GM21526 (cell line): ENCODE results near the gene SLC2A2.
A peak's percentile ranks its signal among the peaks of the same experiment; 100 is the strongest.
"Not testable (repeated sequence)": the region's sequence is repeated elsewhere in the genome, so short reads cannot be mapped to it uniquely, and the experiment has no call there.

ENCODE experiments used
- ATAC-seq: cut with Tn5 transposase; IDR thresholded peaks from one replicate; pipeline ENCODE4 v1.9.1; 2021; ENCODE audit warnings: moderate library complexity; ENCODE audit not compliant: unreplicated experiment, low FRiP score

Gene SLC2A2

DNA sequence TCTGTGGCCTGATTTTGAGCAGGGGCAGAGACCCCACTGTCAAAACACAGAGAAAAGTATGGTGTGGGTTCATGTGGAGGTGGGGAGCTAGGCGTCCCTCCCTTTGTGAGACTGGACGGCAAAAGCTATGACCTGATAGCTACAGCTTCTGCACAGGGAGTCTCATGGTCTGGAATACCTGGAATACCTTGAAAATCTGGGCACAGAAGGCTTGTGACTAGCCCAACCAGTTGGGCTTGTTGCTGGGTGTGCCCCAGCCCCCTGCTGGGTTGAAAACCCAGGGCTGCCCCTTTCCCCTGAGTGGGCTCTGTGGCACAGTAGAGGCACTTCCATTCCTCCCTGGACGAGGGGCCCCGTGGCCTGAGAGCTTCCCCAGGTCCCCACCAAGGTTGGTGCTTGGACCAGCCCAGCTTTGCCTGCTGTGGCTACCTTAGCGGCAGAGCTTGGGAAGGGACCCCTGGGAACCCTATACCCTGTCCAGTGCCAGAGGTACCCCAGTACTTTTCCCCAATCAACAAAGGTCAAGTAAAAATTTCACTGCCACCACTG, 37.3 kb downstream of the SLC2A2 start:
- ATAC-seq, result no peak

GRCh38 chr3:170988378-170988777, 38.1 kb downstream of the SLC2A2 start:
- ATAC-seq, result no peak

- no peak for ATAC-seq
Observed at GRCh38 chr3:170985304-170985703, 41.2 kb downstream of the SLC2A2 start.

DNA sequence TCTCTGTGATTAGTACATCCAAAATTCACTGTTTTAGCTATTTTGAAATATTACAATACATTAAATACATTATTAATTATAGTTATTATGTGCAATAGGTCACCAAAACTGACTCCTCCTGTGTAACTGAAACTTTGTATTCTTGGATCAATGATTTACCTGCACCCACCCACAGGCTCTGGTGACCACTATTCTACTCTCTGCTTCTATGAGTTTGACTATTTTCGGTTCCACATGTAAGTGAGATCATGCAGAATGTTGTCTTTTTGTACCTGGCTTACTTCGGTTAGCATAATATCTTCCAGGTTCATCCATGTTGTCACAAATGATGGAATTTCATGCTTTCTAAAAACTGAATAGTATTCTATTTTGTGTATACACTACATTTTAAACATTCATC, 43.8 kb downstream of the SLC2A2 start:
- peak; percentile 90 for ATAC-seq

DNA sequence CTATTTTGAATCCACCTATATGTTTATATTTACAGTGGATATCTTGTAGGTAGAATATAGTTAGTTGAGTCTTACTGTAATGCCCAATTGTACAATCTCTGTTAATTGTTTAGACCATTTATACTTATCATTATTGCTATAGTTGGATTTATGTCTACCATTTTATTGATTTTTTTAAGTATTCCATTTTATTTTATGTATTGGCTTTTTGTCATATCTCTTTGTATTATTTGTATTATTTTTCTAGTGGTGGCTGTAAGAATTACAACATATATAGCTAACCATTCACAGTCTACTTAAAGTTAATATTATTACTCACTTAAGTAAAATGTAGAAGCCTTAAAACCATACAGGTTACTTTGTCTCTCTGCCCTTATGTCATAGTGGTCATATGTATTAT, 46.1 kb downstream of the SLC2A2 start:
- ATAC-seq, result no peak

GRCh38 chr3:170977949-170978745, 48.4 kb downstream of the SLC2A2 start:
- no peak for ATAC-seq

- ATAC-seq, result no peak
Observed at GRCh38 chr3:170976190-170976519, 50.4 kb downstream of the SLC2A2 start.

GRCh38 chr3:170975283-170976189, 51.0 kb downstream of the SLC2A2 start:
- no peak for ATAC-seq

GRCh38 chr3:170974872-170975271, 51.6 kb downstream of the SLC2A2 start:
- no peak for ATAC-seq

DNA sequence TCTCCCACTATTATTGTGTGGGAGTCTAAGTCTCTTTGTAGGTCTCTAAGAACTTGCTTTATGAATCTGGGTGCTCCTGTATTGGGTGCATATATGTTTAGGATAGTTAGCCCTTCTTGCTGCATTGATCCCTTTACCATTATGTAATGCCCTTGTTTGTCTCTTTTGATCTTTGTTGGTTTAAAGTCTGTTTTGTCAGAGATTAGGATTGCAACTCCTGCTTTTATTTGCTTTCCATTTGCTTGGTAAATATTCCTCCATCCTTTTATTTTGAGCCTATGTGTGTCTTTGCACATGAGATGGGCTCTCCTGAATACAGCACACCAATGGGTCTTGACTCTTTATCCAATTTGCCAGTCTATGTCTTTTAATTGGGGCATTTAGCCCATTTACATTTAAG, 53.6 kb downstream of the SLC2A2 start:
- not testable (repeated sequence) for ATAC-seq

GRCh38 chr3:170967126-170967525, 59.4 kb downstream of the SLC2A2 start:
- ATAC-seq, result no peak

- ATAC-seq, result no peak
Observed at GRCh38 chr3:170966495-170966894, 60.0 kb downstream of the SLC2A2 start.

DNA sequence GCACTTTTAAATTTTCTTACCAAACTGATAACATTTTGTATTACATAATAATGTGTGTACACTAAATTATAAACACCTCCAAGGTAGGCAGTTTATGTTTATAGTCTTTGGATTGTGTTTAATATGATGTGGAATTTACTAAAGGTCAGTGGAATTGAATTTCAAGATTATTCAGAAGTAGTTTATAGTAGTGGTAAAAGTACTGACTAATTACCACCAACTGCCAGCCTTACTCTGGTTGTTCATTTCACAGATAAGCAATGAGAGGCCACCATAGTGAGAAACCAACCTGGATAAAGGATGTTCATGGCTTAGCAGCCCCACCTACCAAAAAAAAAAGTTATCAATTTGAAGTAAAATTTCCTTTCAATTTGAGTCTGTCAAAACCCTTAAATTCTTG, 64.1 kb downstream of the SLC2A2 start:
- no peak for ATAC-seq

DNA sequence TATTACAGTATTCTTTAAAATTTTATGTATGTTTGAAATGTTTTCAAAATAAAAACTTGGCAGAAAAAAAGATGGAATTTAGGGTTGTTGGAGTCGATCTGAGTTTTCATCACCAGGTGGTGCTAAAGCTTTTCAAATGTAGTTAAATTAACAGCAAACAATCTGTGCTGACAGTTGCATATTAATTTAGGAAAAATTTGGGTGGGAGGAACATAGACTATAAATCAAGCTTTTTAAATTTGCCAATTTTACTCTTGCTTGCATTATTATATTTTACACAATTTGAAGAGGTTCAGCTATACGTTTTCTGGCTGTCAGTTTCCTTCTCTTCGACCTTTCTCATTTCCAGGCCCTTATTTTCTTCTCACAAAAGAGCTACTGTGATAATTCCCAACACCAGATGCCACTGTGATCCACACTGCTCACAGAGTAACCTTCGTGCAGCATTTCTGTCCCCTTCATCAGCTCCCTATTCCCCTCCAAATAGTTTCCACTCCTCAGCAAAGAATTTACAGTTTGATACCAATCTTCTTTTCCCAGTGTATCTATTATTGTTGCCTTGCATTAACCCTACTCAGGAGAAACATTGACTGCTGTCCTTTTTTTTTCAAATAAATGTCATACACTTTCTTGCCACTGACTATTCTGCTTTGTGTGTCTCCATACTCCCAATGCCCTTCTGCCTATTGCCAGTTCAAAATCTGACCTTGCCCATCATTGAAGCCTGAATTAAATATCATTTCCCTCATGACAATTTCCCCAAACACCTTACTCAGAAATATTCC, 64.7 kb downstream of the SLC2A2 start:
- ATAC-seq, result no peak

DNA sequence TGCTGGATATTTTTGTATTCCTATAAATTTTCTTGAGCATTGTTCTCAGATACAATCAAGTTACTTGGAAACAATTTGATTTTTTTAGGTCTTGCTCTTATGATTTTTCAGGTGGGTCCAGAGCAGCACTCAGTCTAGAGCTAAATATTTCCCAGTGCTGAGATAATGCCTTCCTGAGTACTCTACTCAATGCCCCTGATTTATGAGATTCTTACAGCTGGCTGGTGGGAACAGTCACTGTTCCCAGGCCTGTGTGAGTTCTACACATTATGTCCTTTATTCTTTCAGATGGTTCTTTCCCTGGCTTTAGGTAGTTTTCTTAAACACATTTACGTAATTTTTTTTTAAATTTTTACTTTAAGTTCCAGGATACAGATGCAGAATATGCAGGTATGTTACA, 67.1 kb downstream of the SLC2A2 start:
- ATAC-seq, result no peak

DNA sequence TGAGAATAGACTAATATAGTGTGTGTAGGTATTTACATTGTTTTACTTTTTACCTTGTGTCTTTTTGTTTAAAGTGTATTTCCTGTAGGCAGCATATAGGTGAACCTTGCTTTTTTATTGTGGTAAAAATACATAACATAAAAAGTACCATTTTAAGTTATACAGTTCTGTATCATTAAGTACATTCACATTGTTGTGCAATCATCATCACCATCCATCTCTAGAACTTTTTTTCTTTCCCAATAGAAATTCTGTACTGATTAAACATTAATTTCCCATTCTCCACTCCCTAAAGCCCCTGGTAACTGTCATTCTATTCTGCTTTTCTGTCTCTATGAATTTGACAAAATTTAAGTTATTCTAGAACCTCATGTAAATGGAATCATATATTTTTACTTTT, 69.9 kb downstream of the SLC2A2 start:
- no peak for ATAC-seq

- ATAC-seq, result no peak
Observed at GRCh38 chr3:170953736-170954135, 72.8 kb downstream of the SLC2A2 start.

GRCh38 chr3:170953229-170953628, 73.3 kb downstream of the SLC2A2 start:
- ATAC-seq, result no peak

DNA sequence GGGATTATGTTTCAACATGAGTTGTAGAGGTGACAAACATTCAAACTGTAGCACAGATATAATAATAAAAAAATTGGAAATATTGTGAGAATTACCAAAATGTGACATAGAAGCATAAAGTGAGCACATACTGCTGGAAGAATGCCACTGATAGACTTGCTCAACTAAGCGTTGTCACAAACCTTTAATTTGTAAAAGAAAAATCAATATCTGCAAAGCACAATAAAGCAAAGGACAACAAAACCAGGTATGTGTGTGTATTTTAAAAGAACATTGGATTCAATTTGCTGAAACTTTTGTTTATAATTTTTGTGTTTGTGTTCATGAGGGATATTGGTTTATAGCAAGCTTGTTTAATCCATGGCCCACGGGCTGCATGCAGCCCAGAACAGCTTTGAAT, 77.3 kb downstream of the SLC2A2 start:
- ATAC-seq, result no peak

DNA sequence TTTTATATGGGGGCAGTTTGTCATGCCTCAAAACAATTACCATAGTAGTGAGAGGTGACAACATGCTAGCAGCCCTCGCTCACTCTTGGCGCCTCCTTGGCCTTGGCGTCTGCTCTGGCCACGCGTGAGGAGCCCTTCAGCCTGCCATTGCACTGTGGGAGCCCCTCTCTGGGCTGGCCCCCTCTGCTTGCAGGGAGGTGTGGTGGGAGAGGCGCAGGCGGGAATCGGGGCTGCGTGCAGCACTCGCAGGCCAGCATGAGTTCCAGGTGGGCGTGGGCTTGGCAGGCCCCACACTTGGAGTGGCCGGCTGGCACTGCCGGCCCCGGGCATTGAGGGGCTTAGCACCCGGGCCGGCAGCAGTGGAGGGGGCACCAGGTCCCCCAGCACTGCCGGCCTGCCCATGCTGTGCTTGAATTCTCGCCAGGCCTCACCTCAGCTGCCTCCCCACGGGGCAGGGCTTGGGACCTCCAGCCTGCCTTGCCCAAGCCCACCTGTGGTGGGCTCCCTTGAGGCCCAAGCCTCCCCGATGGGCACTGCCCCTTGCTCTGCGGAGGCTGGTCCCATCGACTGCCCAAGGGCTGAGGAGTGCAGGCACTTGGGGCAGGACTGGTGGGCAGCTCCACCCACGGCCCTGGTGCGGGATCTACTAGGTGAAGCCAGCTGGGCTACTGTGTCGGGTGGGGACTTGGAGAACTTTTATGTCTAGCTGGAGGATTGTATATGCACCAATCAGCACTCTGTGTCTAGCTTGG, 79.3 kb downstream of the SLC2A2 start:
- no peak for ATAC-seq
